ENCODE measurements around the gene RARA. TPM values are rescaled to one million over a fixed set of nuclear protein-coding genes. Genes with fewer than 3 reads are reported as not detected.

The RARA gene
- total and polyA plus RNA-seq, 8 donors: 11.2 to 40.8 (median 19.4) TPM

DNA sequence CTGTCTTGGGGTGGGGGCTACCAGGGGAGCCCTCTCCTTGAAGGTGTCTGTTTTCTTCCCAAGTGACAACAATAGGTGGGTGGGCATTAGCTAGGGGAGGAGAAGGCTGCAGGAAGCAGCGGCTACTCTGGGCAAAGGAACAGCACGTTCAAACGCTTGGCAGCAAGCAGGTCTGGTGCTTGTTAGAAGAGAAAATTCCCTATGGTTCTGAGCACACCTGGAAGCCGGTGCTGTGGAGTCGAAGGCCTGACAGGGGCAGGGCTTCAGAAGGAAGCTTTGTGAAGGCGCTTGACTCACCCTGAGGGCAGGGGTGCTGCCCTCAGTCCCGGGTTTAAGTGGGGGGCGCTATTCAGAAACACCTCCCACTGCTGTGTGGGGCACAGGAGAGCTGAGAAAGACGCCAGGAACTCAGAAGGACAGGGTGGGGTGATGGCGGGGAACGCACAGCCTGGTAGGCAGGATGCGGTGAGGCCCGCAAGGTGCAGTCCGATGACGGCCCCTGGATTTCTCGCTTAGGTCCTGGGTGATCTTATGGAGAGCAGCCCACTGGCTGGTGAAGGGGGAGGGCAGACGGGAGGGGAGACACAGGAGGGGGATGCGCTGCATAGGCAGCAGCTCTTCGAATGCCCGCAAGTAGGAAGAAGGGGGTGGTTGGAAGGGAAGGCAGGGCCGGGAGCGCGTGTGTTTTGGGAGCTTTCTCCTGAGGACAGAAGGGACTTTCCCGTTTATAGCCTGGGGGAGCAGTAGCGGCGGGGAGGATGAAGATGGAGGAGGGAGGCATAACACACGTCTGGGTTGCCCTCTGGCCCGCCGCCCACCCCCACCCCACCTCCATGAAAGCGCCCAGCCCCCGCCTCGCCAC lies 52.3 kb downstream of the RARA start:
- no peak for TF ChIP-seq POLR2A (IDR thresholded peaks at IDR 0.05)
- TF ChIP-seq POLR2AphosphoS5 (IDR thresholded peaks at IDR 0.05): no peak
- no peak for TF ChIP-seq CTCF (IDR thresholded peaks at IDR 0.05)
- TF ChIP-seq EP300 (IDR thresholded peaks at IDR 0.05): no peak
- Histone ChIP-seq H3K27ac (no peak overlapping the region), H3K36me3 (peaks cover 3 to 6% (median 5%) of the 10 kb centered on the region in 4 donors), H3K9me3 (no peaks in the 10 kb centered on the region), H3K27me3 (peaks cover 0 to 28% (median 0%) of the 10 kb centered on the region in 3 donors), H3K4me1 (peaks cover 9 to 48% (median 37%) of the 10 kb centered on the region in 4 donors), H3K4me3 (no peak overlapping the region)
- WGBS, 5 donors: 63 to 74% (median 66%) methylated on average over 32 of the region's 32 CpGs
- intact Hi-C loops (cut with DNase I; ENCODE audit: low total_unique reads): loop anchor here (10.0 kb wide), 1 partner anchor 74 kb away; no protein-coding TSS in a partner anchor
- no peak for DNase-seq

DNA sequence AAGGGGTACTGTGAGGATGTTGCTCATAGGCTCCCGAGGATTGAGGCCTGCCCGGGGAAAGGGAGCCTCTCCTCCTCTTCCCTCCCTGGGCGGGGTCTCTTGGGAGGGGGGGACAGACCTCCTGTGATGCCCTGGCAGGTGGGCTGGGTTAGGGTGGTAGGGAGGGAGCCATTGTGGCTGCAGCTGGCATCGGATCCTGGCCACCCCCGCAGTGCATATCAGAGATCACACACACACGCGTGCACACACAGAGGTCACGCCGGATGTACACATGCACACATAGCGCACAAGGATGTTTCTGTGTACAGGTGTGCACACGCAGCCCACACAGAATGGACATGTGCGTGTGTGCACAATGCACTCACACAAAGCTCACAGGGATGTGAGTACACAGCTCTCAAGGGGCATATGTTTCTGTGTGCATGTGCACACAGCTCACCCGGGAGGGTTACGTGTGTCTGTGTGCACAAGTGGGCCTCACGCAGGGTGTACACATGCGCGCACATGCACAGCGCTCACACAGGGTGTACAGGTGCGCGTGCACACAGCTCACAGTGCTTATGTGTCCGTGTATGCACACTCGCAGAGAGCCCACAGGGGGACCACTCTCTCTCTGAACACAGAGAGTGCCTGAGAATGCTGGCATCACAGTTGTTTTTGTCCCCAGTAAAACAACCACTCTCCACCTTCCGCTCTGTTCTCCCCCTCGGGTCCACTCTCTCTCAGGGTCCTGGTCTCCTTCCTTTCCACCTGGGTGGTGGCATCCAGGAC lies 53.1 kb downstream of the RARA start:
- no peaks in the 10 kb centered on the region for H3K36me3 ChIP-seq
- peaks cover 9 to 47% (median 33%) of the 10 kb centered on the region in 4 donors for H3K4me1 ChIP-seq
- TF ChIP-seq CTCF (IDR thresholded peaks at IDR 0.05) (no peak), POLR2AphosphoS5 (IDR thresholded peaks at IDR 0.05) (no peak), EP300 (IDR thresholded peaks at IDR 0.05) (no peak), POLR2A (IDR thresholded peaks at IDR 0.05) (no peak)
- H3K4me3 ChIP-seq: peak overlapping the region; percentile 54 to 79 (median 62)
- WGBS, 5 donors: 66 to 69% (median 67%) methylated on average over 20 to 24 of the region's 24 CpGs
- peaks cover 0 to 28% (median 0%) of the 10 kb centered on the region in 3 donors for H3K27me3 ChIP-seq
- intact Hi-C loops (cut with DNase I; ENCODE audit: low total_unique reads): loop anchor here (10.0 kb wide), 1 partner anchor 73 kb away; no protein-coding TSS in a partner anchor
- H3K9me3 ChIP-seq: no peaks in the 10 kb centered on the region
- peak overlapping the region in 1 of 5 donors; percentile 50 for H3K27ac ChIP-seq
- no peak for DNase-seq

DNA sequence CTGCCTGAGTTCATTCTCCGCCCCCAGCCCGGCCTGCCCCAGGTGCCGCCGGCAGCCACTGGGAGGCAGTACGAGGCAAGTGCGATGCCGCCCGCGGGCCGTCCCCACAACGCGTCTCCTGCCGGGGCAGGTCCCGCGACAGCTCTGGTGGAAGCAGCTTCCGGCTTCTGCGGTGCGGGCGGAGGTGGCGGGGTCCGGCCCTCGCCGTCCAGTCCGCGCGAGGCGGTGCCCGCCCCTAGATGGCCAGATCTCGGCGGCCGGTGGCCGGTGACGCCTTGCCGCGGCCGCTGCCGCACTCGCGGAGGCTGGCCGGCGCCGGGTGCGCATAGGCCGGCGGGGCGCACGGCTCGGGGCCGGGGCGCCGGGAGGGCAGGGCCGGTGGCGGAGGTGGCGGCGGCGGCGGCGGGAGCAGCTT lies 53.7 kb downstream of the RARA start:
- TF ChIP-seq EP300 (IDR thresholded peaks at IDR 0.05) (no peak), CTCF (IDR thresholded peaks at IDR 0.05) (peak in 4 of 7 experiments; percentile 17 to 62 (median 42)), POLR2AphosphoS5 (IDR thresholded peaks at IDR 0.05) (peak in 2 of 3 donors; percentile 40 to 75), POLR2A (IDR thresholded peaks at IDR 0.05) (no peak)
- no peaks in the 10 kb centered on the region for H3K9me3 ChIP-seq
- peak overlapping the region in 3 of 5 donors; percentile 35 to 50 (median 46) for H3K27ac ChIP-seq
- intact Hi-C loops (cut with DNase I; ENCODE audit: low total_unique reads): loop anchor here (10.0 kb wide), 1 partner anchor 72 kb away; no protein-coding TSS in a partner anchor
- H3K4me3 ChIP-seq: peak overlapping the region; percentile 54 to 79 (median 62)
- WGBS, 5 donors: 0 to 4% (median 1%) methylated on average over 13 to 58 of the region's 58 CpGs
- H3K27me3 ChIP-seq: peaks cover 0 to 28% (median 0%) of the 10 kb centered on the region in 3 donors
- H3K4me1 ChIP-seq: peaks cover 9 to 43% (median 31%) of the 10 kb centered on the region in 4 donors
- no peaks in the 10 kb centered on the region for H3K36me3 ChIP-seq
- peak; percentile 76 to 93 for DNase-seq

Data from stomach (tissue), 9 donors.